NT2/D1 (cell line): ENCODE data around the gene HIPK2.
"Not testable (repeated sequence)": the region's sequence is repeated elsewhere in the genome, so short reads cannot be mapped to it uniquely, and the experiment has no call there.

ENCODE experiments used
- DNase-seq: peaks from one replicate; pipeline ENCODE4 v3.0.0-alpha.2; 2011; ENCODE audit warnings: low read depth, low spot score
- H3K27me3 ChIP-seq: 2 replicates; pipeline ENCODE4 v1.6.0; 2011; ENCODE audit warnings: mild to moderate bottlenecking; ENCODE audit not compliant: insufficient read length, insufficient read depth
- H3K36me3 ChIP-seq: 2 replicates; pipeline ENCODE4 v1.6.1; 2011; ENCODE audit warnings: mild to moderate bottlenecking, low read length, mixed read lengths; ENCODE audit not compliant: insufficient read depth, insufficient read length
- H3K4me1 ChIP-seq: 2 replicates; pipeline ENCODE4 v1.5.1; 2011; ENCODE audit not compliant: insufficient read depth, insufficient read length
- H3K4me3 ChIP-seq: 2 replicates; pipeline ENCODE4 v1.5.1; 2011; ENCODE audit warnings: low read depth; ENCODE audit not compliant: insufficient read length
- H3K9ac ChIP-seq: 2 replicates; pipeline ENCODE4 v1.6.0; 2011; ENCODE audit warnings: low read depth; ENCODE audit not compliant: insufficient read length
- H3K9me3 ChIP-seq: 2 replicates; pipeline ENCODE4 v1.5.1; 2011; ENCODE audit warnings: mild to moderate bottlenecking, low read length; ENCODE audit not compliant: insufficient read depth
- SUZ12 ChIP-seq: IDR thresholded peaks from 2 replicates; pipeline ENCODE4 v1.6.1; 2011; ENCODE audit not compliant: insufficient read length, insufficient read depth; ENCODE audit errors: extremely low read depth
- YY1 ChIP-seq: IDR thresholded peaks from 2 replicates; pipeline ENCODE4 v1.6.1; 2011; ENCODE audit not compliant: insufficient read length, insufficient read depth
- ZNF274 ChIP-seq: IDR thresholded peaks from 2 replicates; pipeline ENCODE4 v1.6.1; 2011; ENCODE audit warnings: mild to moderate bottlenecking, low read depth, low read length

The HIPK2 gene

GRCh38 chr7:139613971-139614411 is 163.8 kb downstream of the HIPK2 start:
- Histone ChIP-seq H3K4me1 (no peaks in the 10 kb centered on the region), H3K9ac (no peak overlapping the region), H3K4me3 (no peak overlapping the region), H3K9me3 (no peaks in the 10 kb centered on the region), H3K27me3 (no peaks in the 10 kb centered on the region), H3K36me3 (no peaks in the 10 kb centered on the region)
- DNase-seq = peak; percentile 6
- TF ChIP-seq YY1 (no peak), ZNF274 (no peak)

- H3K27me3 ChIP-seq, DNase-seq, H3K4me3 ChIP-seq, H3K9ac ChIP-seq, H3K9me3 ChIP-seq, H3K36me3 ChIP-seq, H3K4me1 ChIP-seq: not testable (repeated sequence)
Measured at GRCh38 chr7:139611556-139611955, 166.2 kb downstream of the HIPK2 start.

GRCh38 chr7:139610595-139610994 is 167.2 kb downstream of the HIPK2 start:
- no peak for DNase-seq
- H3K36me3 ChIP-seq = no peaks in the 10 kb centered on the region

GRCh38 chr7:139603896-139604295 is 173.9 kb downstream of the HIPK2 start:
- Histone ChIP-seq H3K4me3 (no peak overlapping the region), H3K9ac (no peak overlapping the region), H3K9me3 (peaks cover 5% of the 10 kb centered on the region; the same call in 1 of the 2 replicates), H3K36me3 (peaks cover 9% of the 10 kb centered on the region), H3K4me1 (no peaks in the 10 kb centered on the region), H3K27me3 (no peaks in the 10 kb centered on the region)
- no peak for DNase-seq
- TF ChIP-seq SUZ12 (no peak), ZNF274 (no peak), YY1 (no peak)

More at GRCh38 chr7:139610595-139610994, 167.2 kb downstream of the HIPK2 start:
- Histone ChIP-seq H3K9me3 (peaks cover 5% of the 10 kb centered on the region; the same call in 1 of the 2 replicates), H3K4me1 (no peaks in the 10 kb centered on the region), H3K9ac (no peak overlapping the region), H3K4me3 (no peak overlapping the region), H3K27me3 (no peaks in the 10 kb centered on the region)
- TF ChIP-seq ZNF274 (no peak), SUZ12 (no peak), YY1 (no peak)

- no peak for DNase-seq
- H3K9me3 ChIP-seq = peaks cover 5% of the 10 kb centered on the region; the same call in 1 of the 2 replicates
- peaks cover 11% of the 10 kb centered on the region for H3K36me3 ChIP-seq
- no peak for TF ChIP-seq YY1
- TF ChIP-seq SUZ12 = no peak
- no peak for TF ChIP-seq ZNF274
- H3K27me3 ChIP-seq = no peaks in the 10 kb centered on the region
- H3K4me1 ChIP-seq = no peaks in the 10 kb centered on the region
- H3K4me3 ChIP-seq = no peak overlapping the region
- no peak overlapping the region for H3K9ac ChIP-seq
Measured at GRCh38 chr7:139603282-139603681, 174.5 kb downstream of the HIPK2 start.

- Histone ChIP-seq H3K36me3 (peaks cover 11% of the 10 kb centered on the region), H3K4me3 (no peak overlapping the region), H3K4me1 (no peaks in the 10 kb centered on the region), H3K27me3 (no peaks in the 10 kb centered on the region), H3K9ac (no peak overlapping the region), H3K9me3 (peaks cover 3% of the 10 kb centered on the region; the same call in 1 of the 2 replicates)
- DNase-seq = peak; percentile 20
- TF ChIP-seq YY1 = no peak
- no peak for TF ChIP-seq SUZ12
- no peak for TF ChIP-seq ZNF274
Measured at GRCh38 chr7:139602143-139602722, 175.6 kb downstream of the HIPK2 start.

- no peak for TF ChIP-seq SUZ12
- no peak for TF ChIP-seq ZNF274
- no peak for TF ChIP-seq YY1
- no peaks in the 10 kb centered on the region for H3K9me3 ChIP-seq
Measured at GRCh38 chr7:139601176-139601575, 176.6 kb downstream of the HIPK2 start.

GRCh38 chr7:139600306-139600705 is 177.5 kb downstream of the HIPK2 start:
- Histone ChIP-seq H3K9me3 (no peaks in the 10 kb centered on the region), H3K4me3 (no peak overlapping the region), H3K4me1 (no peaks in the 10 kb centered on the region), H3K36me3 (peaks cover 18% of the 10 kb centered on the region), H3K9ac (no peak overlapping the region), H3K27me3 (no peaks in the 10 kb centered on the region)
- TF ChIP-seq SUZ12 = no peak
- no peak for TF ChIP-seq ZNF274
- TF ChIP-seq YY1 = no peak
- DNase-seq = no peak

More at GRCh38 chr7:139601176-139601575, 176.6 kb downstream of the HIPK2 start:
- no peak overlapping the region for H3K9ac ChIP-seq
- H3K4me3 ChIP-seq = no peak overlapping the region
- H3K36me3 ChIP-seq = peaks cover 17% of the 10 kb centered on the region
- no peaks in the 10 kb centered on the region for H3K4me1 ChIP-seq
- H3K27me3 ChIP-seq = no peaks in the 10 kb centered on the region
- no peak for DNase-seq
